ENCODE data around the gene SPI1.

SPI1 gene

DNA sequence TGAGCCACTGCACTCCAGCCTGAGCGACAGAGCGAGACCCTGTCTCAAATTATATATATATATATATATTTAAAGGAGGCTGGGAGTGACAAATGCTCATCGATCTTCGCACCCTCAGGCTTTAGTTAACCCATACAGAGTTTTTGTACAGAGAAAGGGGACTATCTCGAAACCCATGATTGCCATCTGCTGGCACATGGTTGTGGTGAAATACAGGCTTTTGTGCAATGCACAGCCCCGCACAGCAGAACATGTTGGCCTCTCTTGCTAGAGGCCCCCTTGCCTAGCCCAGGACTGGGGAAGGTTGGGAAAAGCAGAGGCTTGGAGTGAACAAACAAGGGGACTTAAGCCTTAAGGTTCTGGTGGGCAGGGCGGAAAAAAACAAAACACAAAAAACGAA is 29.5 kb downstream of the SPI1 start:
- TF ChIP-seq MAX (IDR thresholded peaks at IDR 0.05; ENCODE audit: low read depth, low read length): no peak
- TF ChIP-seq CTCF (IDR thresholded peaks at IDR 0.05; ENCODE audit: low read depth, low read length): peak; percentile 44
- no peak for TF ChIP-seq MYC (IDR thresholded peaks at IDR 0.05; ENCODE audit: low read depth, low read length)
- DNase-seq (ENCODE audit: low read depth): peak; percentile 80
- H3K4me3 ChIP-seq (ENCODE audit: low read depth, low read length): no peak overlapping the region

- no peak for TF ChIP-seq CTCF (IDR thresholded peaks at IDR 0.05; ENCODE audit: low read depth, low read length)
- TF ChIP-seq MAX (IDR thresholded peaks at IDR 0.05; ENCODE audit: low read depth, low read length): no peak
- TF ChIP-seq POLR2A (IDR thresholded peaks at IDR 0.05; ENCODE audit: extremely low read depth, insufficient read length): no peak
- no peak for TF ChIP-seq MYC (IDR thresholded peaks at IDR 0.05; ENCODE audit: low read depth, low read length)
- no peak overlapping the region for H3K4me3 ChIP-seq (ENCODE audit: low read depth, low read length)
- no peak for DNase-seq (ENCODE audit: low read depth)
Measured at GRCh38 chr11:47348131-47348802, 30.1 kb downstream of the SPI1 start.

- no peak for DNase-seq (ENCODE audit: low read depth)
- no peak overlapping the region for H3K4me3 ChIP-seq (ENCODE audit: low read depth, low read length)
- TF ChIP-seq POLR2A (IDR thresholded peaks at IDR 0.05; ENCODE audit: extremely low read depth, insufficient read length) (no peak), MAX (IDR thresholded peaks at IDR 0.05; ENCODE audit: low read depth, low read length) (no peak), CTCF (IDR thresholded peaks at IDR 0.05; ENCODE audit: low read depth, low read length) (no peak), MYC (IDR thresholded peaks at IDR 0.05; ENCODE audit: low read depth, low read length) (no peak)
Measured at GRCh38 chr11:47347137-47347536, 31.2 kb downstream of the SPI1 start.

- DNase-seq (ENCODE audit: low read depth): no peak
- TF ChIP-seq CTCF (IDR thresholded peaks at IDR 0.05; ENCODE audit: low read depth, low read length) (no peak), MAX (IDR thresholded peaks at IDR 0.05; ENCODE audit: low read depth, low read length) (no peak), MYC (IDR thresholded peaks at IDR 0.05; ENCODE audit: low read depth, low read length) (no peak), POLR2A (IDR thresholded peaks at IDR 0.05; ENCODE audit: extremely low read depth, insufficient read length) (no peak)
- no peak overlapping the region for H3K4me3 ChIP-seq (ENCODE audit: low read depth, low read length)
Measured at GRCh38 chr11:47345890-47346563, 32.3 kb downstream of the SPI1 start.

DNA sequence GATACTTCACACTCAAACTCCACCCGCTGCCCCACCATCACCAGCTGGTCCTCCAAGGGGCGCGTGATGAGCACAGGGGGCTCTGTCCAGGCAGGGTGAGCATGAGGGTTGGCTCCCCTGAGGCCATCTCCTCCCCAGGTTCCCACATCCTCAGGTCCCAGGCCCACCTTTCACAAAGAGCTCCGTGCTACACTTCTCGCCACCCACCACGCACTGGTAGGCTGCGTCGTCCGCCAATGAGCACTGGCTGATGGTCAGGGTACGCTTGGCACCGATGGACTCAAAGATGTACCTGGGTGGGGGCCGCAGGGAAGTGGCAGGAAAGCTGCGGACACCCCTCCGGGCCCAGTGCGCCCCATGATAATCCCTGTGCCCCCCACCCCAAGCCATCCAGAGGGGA is 35.5 kb downstream of the SPI1 start:
- H3K4me3 ChIP-seq (ENCODE audit: low read depth, low read length): no peak overlapping the region

More for the DNA sequence above, 35.5 kb downstream of the SPI1 start:
- TF ChIP-seq CTCF (IDR thresholded peaks at IDR 0.05; ENCODE audit: low read depth, low read length) (no peak), MYC (IDR thresholded peaks at IDR 0.05; ENCODE audit: low read depth, low read length) (no peak), MAX (IDR thresholded peaks at IDR 0.05; ENCODE audit: low read depth, low read length) (no peak), POLR2A (IDR thresholded peaks at IDR 0.05; ENCODE audit: extremely low read depth, insufficient read length) (no peak)
- no peak for DNase-seq (ENCODE audit: low read depth)
